Osteocyte (in vitro differentiated cells): Measurements from ENCODE around the gene CASQ2. TPM values are rescaled to one million over a fixed set of nuclear protein-coding genes. Genes with fewer than 3 reads are reported as not detected.
A peak's percentile ranks its signal among the peaks of the same experiment; 100 is the strongest.

Source experiments
- DNase-seq: peaks from one replicate; pipeline ENCODE4 v3.0.0; 2021; ENCODE audit warnings: mixed read lengths; ENCODE audit not compliant: unreplicated experiment; ENCODE audit errors: extremely low spot score
- H3K27ac Mint-ChIP-seq: one replicate; pipeline ENCODE4 v1.8.0; 2021; ENCODE audit warnings: mild to moderate bottlenecking, mixed read lengths; ENCODE audit not compliant: unreplicated experiment
- H3K27me3 Mint-ChIP-seq: one replicate; pipeline ENCODE4 v1.8.0; 2021; ENCODE audit warnings: mixed read lengths; ENCODE audit not compliant: unreplicated experiment
- H3K36me3 Mint-ChIP-seq: one replicate; pipeline ENCODE4 v1.8.0; 2021; ENCODE audit warnings: mixed read lengths; ENCODE audit not compliant: unreplicated experiment
- H3K4me1 Mint-ChIP-seq: one replicate; pipeline ENCODE4 v1.8.0; 2021; ENCODE audit warnings: mixed read lengths; ENCODE audit not compliant: unreplicated experiment
- H3K4me3 Mint-ChIP-seq: one replicate; pipeline ENCODE4 v1.8.0; 2021; ENCODE audit warnings: mild to moderate bottlenecking, moderate library complexity, mixed read lengths; ENCODE audit not compliant: unreplicated experiment
- H3K9me3 Mint-ChIP-seq: one replicate; pipeline ENCODE4 v1.8.0; 2021; ENCODE audit warnings: mixed read lengths; ENCODE audit not compliant: unreplicated experiment
- total RNA-seq: library from RNA; stranded (reverse); gene quantifications from 2 replicates; pipeline ENCODE4 v1.2.1, GENCODE V29; 2021
- TF ChIP-seq, protein P1 (sequence below): fragments of 200-600 bp; sonication (generic); IDR thresholded peaks from 2 replicates; pipeline ENCODE4 v1.5.0; 2021; ENCODE audit warnings: antibody characterized with exemption, mild to moderate bottlenecking, moderate library complexity

Gene CASQ2
- total RNA-seq, 1 donor from 2014 or later, result not detected

DNA sequence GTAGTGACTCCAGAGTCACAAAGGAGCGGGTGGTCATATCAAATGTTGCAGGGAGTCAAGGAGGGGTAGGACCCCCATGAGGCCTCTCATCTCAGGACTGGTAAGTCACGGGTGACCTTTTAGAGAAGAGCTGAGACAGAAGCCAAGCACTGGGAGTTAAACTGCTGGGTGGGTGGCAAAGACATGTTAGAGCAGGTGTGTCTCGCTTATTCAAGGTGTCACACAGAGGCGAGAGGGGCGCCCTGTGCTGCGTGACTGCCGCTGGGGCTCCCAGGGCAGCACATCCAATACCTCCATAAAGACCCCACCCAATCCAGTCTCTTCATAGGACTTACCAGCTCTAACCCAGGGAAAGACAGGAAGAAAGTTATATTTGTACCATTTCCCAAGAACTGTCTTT is 15.2 kb downstream of the CASQ2 start:
- peaks cover 20% of the 10 kb centered on the region for H3K27me3 Mint-ChIP-seq
- TF ChIP-seq, protein P1, sequence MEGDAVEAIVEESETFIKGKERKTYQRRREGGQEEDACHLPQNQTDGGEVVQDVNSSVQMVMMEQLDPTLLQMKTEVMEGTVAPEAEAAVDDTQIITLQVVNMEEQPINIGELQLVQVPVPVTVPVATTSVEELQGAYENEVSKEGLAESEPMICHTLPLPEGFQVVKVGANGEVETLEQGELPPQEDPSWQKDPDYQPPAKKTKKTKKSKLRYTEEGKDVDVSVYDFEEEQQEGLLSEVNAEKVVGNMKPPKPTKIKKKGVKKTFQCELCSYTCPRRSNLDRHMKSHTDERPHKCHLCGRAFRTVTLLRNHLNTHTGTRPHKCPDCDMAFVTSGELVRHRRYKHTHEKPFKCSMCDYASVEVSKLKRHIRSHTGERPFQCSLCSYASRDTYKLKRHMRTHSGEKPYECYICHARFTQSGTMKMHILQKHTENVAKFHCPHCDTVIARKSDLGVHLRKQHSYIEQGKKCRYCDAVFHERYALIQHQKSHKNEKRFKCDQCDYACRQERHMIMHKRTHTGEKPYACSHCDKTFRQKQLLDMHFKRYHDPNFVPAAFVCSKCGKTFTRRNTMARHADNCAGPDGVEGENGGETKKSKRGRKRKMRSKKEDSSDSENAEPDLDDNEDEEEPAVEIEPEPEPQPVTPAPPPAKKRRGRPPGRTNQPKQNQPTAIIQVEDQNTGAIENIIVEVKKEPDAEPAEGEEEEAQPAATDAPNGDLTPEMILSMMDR, result no peak
- no peaks in the 10 kb centered on the region for H3K9me3 Mint-ChIP-seq
- peaks cover 20% of the 10 kb centered on the region for H3K4me1 Mint-ChIP-seq
- H3K36me3 Mint-ChIP-seq, result no peaks in the 10 kb centered on the region
- no peak overlapping the region for H3K4me3 Mint-ChIP-seq
- no peak overlapping the region for H3K27ac Mint-ChIP-seq
- peak; percentile 21 for DNase-seq

DNA sequence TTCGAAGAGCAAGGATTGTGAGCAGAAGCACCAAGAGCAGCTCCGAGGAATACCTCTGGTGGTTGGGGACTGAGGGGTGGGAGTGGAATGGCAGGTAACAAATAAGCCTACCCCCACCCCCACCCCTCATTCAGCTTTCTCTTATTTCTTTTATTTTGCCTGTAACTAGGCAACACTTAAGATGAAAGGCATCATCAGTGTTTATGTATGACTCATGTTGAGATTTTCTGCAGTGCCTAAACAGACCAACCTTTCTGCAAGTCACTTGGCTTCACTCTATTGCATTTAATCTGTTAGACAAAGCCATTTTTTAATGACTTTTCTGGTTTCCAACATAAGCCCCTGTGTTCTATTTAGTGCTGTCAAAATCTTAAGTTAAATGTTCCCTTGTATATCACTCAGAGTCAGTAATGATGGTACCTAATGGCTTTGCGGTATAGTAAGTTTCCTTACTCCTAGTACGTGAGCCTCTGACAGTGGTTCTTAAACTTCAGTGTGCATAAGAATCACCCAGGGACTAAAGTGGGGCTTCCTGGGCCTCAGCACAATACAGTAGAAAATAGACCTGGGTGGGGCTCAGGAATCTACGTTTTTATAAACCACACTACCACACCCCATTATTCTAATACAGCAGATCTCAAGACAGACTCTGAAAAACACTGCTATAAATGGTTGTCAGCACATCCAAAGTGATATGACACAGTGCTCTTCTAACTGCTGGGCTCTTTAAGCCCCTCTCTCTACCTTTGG is 19.9 kb downstream of the CASQ2 start:
- peaks cover 38% of the 10 kb centered on the region for H3K27me3 Mint-ChIP-seq
- H3K4me1 Mint-ChIP-seq, result peaks cover 7% of the 10 kb centered on the region
- no peaks in the 10 kb centered on the region for H3K36me3 Mint-ChIP-seq
- DNase-seq, result no peak
- H3K9me3 Mint-ChIP-seq, result no peaks in the 10 kb centered on the region
- peak overlapping the region; percentile 33 for H3K27ac Mint-ChIP-seq
- TF ChIP-seq, protein P1, result no peak
- H3K4me3 Mint-ChIP-seq, result no peak overlapping the region

- TF ChIP-seq, protein P1, result no peak
- DNase-seq, result no peak
- Mint-ChIP-seq H3K27ac (no peak overlapping the region), H3K27me3 (peaks cover 31% of the 10 kb centered on the region), H3K36me3 (no peaks in the 10 kb centered on the region), H3K4me1 (peaks cover 7% of the 10 kb centered on the region), H3K9me3 (no peaks in the 10 kb centered on the region), H3K4me3 (no peak overlapping the region)
These were observed 22.4 kb downstream of the CASQ2 start for GRCh38 chr1:115746021-115746690.

- Mint-ChIP-seq H3K4me1 (peaks cover 7% of the 10 kb centered on the region), H3K4me3 (no peak overlapping the region), H3K27me3 (peaks cover 41% of the 10 kb centered on the region), H3K9me3 (no peaks in the 10 kb centered on the region), H3K36me3 (no peaks in the 10 kb centered on the region), H3K27ac (no peak overlapping the region)
- no peak for DNase-seq
- TF ChIP-seq, protein P1, result no peak
These were observed 23.8 kb downstream of the CASQ2 start for GRCh38 chr1:115744646-115745275.

- Mint-ChIP-seq H3K27ac (no peak overlapping the region), H3K9me3 (no peaks in the 10 kb centered on the region), H3K27me3 (peaks cover 39% of the 10 kb centered on the region), H3K36me3 (no peaks in the 10 kb centered on the region), H3K4me3 (no peak overlapping the region), H3K4me1 (no peaks in the 10 kb centered on the region)
- DNase-seq, result no peak
- TF ChIP-seq, protein P1, result no peak
These were observed 27.7 kb downstream of the CASQ2 start for GRCh38 chr1:115740811-115741210.
